Stimulated activated effector memory CD8-positive, alpha-beta T cell treated with anti-CD3 and anti-CD28 coated beads, Interleukin-12 subunit alpha, Interleukin-12 subunit beta, amount 100 ng/mL, for 72 hours (primary cell): ENCODE measurements around the gene SASS6.
A peak's percentile ranks its signal among the peaks of the same experiment; 100 is the strongest.

ENCODE experiments used
- ATAC-seq: fragments of 150-1000 bp; cut with Tn5 transposase; 2 replicates; pipeline ENCODE4 v1.10.0; 2021
- DNase-seq, 2 donors: peaks; one replicate each; pipeline ENCODE4 v3.0.0; 2021 to 2022; ENCODE audit warnings: low spot score in 2 of 2
- H3K27ac Mint-ChIP-seq: one replicate; pipeline ENCODE4 v1.8.0; 2022; ENCODE audit warnings: mild to moderate bottlenecking, mixed read lengths
- H3K36me3 Mint-ChIP-seq: one replicate; pipeline ENCODE4 v1.8.0; 2022; ENCODE audit warnings: mild to moderate bottlenecking, mixed read lengths
- H3K4me1 Mint-ChIP-seq: one replicate; pipeline ENCODE4 v1.8.0; 2022; ENCODE audit warnings: mixed read lengths
- H3K4me3 Mint-ChIP-seq: one replicate; pipeline ENCODE4 v1.8.0; 2022; ENCODE audit warnings: mild to moderate bottlenecking, mixed read lengths
- H3K9me3 Mint-ChIP-seq: one replicate; pipeline ENCODE4 v1.8.0; 2022; ENCODE audit warnings: mixed read lengths

SASS6 gene

GRCh38 chr1:100038660-100039287 lies 94.0 kb downstream of the SASS6 start:
- Mint-ChIP-seq H3K4me1 (peaks cover 55% of the 10 kb centered on the region), H3K27ac (peak overlapping the region; percentile 99), H3K36me3 (peaks cover 63% of the 10 kb centered on the region), H3K4me3 (peak overlapping the region; percentile 93), H3K9me3 (no peaks in the 10 kb centered on the region)
- peak; percentile 83 for ATAC-seq
- DNase-seq = peak; percentile 46 to 91

GRCh38 chr1:100037927-100038659 lies 94.6 kb downstream of the SASS6 start:
- peak overlapping the region; percentile 93 for H3K4me3 Mint-ChIP-seq
- peak overlapping the region; percentile 99 for H3K27ac Mint-ChIP-seq
- peaks cover 48% of the 10 kb centered on the region for H3K4me1 Mint-ChIP-seq
- ATAC-seq (peak; percentile 92), DNase-seq (peak; percentile 85 to 92)
- H3K9me3 Mint-ChIP-seq = no peaks in the 10 kb centered on the region
- peaks cover 62% of the 10 kb centered on the region for H3K36me3 Mint-ChIP-seq

GRCh38 chr1:100037656-100037926 lies 95.1 kb downstream of the SASS6 start:
- peak overlapping the region; percentile 99 for H3K27ac Mint-ChIP-seq
- H3K4me3 Mint-ChIP-seq = peak overlapping the region; percentile 93
- no peaks in the 10 kb centered on the region for H3K9me3 Mint-ChIP-seq
- no peak for ATAC-seq
- no peak for DNase-seq
- H3K36me3 Mint-ChIP-seq = peaks cover 62% of the 10 kb centered on the region
- peaks cover 43% of the 10 kb centered on the region for H3K4me1 Mint-ChIP-seq

- no peak for DNase-seq
- ATAC-seq = no peak
- peaks cover 62% of the 10 kb centered on the region for H3K36me3 Mint-ChIP-seq
- peaks cover 37% of the 10 kb centered on the region for H3K4me1 Mint-ChIP-seq
- peak overlapping the region; percentile 99 for H3K27ac Mint-ChIP-seq
- no peaks in the 10 kb centered on the region for H3K9me3 Mint-ChIP-seq
- H3K4me3 Mint-ChIP-seq = peak overlapping the region; percentile 93
Measured at GRCh38 chr1:100036718-100037655, 95.7 kb downstream of the SASS6 start.

GRCh38 chr1:100035214-100035613 lies 97.5 kb downstream of the SASS6 start:
- no peaks in the 10 kb centered on the region for H3K9me3 Mint-ChIP-seq
- peaks cover 52% of the 10 kb centered on the region for H3K36me3 Mint-ChIP-seq
- ATAC-seq (no peak), DNase-seq (no peak)
- peak overlapping the region; percentile 93 for H3K4me3 Mint-ChIP-seq
- no peak overlapping the region for H3K27ac Mint-ChIP-seq
- peaks cover 27% of the 10 kb centered on the region for H3K4me1 Mint-ChIP-seq

GRCh38 chr1:100034470-100034869 lies 98.3 kb downstream of the SASS6 start:
- no peak for ATAC-seq
- no peak overlapping the region for H3K4me3 Mint-ChIP-seq

More at GRCh38 chr1:100034470-100034869, 98.3 kb downstream of the SASS6 start:
- Mint-ChIP-seq H3K36me3 (peaks cover 45% of the 10 kb centered on the region), H3K9me3 (no peaks in the 10 kb centered on the region), H3K27ac (no peak overlapping the region), H3K4me1 (peaks cover 21% of the 10 kb centered on the region)
- no peak for DNase-seq
